K562 treated with DMSO at 1 percent for 24 hours (cell line): Measurements from ENCODE around the gene BANF1. TPM values are rescaled to one million over a fixed set of nuclear protein-coding genes. Genes with fewer than 3 reads are reported as not detected.

Source experiments
- total RNA-seq: library from RNA; unstranded; fragments of 300-600 nt; gene quantifications from 2 replicates; pipeline ENCODE4 v1.2.3, GENCODE V29; 2022; ENCODE audit warnings: low read depth; ENCODE audit not compliant: insufficient read depth

The BANF1 gene
- total RNA-seq = 187 and 191 TPM in 2 replicates

DNA sequence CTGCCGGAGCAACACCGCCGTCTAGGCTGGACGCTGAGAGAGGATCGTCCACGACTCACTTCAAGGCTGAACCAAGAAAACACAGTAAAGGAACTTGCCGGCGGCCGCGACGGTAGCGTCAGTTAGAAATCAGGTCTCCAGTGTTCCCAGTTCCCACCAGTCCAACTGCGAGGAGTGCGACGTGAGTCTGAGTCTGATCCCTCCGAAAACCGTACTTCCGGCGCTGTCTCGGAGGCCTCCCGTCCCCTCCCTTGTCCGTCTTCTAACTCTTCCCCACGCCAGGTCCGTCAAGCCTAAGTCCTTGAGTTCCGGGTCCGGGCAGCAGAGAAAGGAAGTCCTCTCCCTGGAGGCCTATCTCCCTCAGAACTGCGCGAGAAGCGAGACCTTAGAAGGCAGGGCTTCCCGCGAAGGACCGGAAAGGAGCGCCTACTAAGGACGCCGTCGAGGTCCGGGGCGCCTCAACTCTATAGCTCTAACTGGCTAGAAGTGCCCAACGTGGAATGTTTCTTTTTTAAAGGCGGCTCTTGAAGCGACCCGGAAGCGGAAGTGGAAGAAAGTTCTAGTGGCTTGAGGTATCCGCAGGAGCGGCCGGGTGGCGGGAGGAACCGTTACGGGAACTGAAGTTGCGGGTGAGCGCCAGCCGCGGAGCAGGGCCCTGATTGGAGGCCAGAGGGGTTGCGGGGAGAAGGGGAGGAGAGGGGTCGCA is at the start of gene BANF1, which contains the start of gene EIF1AD:
Gene BANF1, plus strand, starts transcription at position 562 of the 706 bp plus-strand sequence. CDS start 748 bp downstream, outside the sequence.
Gene EIF1AD, minus strand, starts transcription at position 216 of the 706 bp plus-strand sequence. CDS start 1,768 bp downstream, outside the sequence.

DNA sequence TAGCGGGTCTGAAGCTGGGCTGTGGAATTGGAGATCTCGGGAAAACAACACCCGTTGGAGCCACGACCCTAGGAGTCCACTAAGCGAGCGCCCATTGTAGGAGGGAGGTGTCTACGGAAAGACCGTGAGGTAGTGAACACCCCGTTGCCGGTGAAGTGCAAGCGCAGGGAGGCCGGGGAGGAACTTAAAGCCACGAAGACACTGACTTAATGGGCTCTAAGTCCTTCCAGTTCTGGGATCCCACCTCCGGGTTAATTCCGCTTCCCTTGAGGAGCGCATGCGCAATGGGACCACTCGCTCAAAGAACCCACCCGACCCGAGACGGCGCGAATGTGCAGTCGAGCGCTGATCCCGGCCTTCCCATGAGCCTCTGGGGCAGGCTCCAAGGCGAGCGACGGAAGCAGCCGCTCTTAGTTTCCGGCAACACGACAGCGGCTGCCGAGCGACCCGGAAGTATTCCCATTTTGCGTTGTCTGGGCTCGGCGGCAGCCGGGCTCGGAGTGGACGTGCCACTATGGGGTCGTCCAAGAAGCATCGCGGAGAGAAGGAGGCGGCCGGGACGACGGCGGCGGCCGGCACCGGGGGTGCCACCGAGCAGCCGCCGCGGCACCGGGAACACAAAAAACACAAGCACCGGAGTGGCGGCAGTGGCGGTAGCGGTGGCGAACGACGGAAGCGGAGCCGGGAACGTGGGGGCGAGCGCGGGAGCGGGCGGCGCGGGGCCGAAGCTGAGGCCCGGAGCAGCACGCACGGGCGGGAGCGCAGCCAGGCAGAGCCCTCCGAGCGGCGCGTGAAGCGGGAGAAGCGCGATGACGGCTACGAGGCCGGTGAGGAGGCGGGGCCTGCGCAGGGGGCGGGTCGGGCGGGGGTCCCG is 40.8 kb upstream of the BANF1 start, which contains the start of gene SART1:
Gene SART1, plus strand, starts transcription at position 468 of the 874 bp plus-strand sequence. Its CDS starts 47 bp downstream, at position 515.

DNA sequence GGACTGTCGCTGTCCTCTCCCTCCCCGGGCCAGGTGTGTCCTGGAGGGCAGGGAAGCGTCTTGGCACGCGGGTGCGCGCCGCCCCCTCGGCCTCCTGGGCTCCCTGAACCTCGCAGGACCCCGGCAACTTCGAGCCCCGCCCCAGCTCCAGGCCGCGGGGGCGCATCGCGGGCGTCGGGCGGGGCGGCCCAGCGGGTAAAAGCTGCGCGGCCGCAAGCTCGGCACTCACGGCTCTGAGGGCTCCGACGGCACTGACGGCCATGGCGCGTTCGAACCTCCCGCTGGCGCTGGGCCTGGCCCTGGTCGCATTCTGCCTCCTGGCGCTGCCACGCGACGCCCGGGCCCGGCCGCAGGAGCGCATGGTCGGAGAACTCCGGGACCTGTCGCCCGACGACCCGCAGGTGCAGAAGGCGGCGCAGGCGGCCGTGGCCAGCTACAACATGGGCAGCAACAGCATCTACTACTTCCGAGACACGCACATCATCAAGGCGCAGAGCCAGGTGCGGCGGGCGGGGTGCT is 9.5 kb downstream of the BANF1 start, which contains the start of gene CST6:
Gene CST6, plus strand, starts transcription at position 224 of the 519 bp plus-strand sequence. Its CDS starts 37 bp downstream, at position 261.

GRCh38 chr11:66026017-66026529 is 23.8 kb downstream of the BANF1 start, which contains the start of gene CATSPER1:
Gene CATSPER1 (minus strand): TSS chr11:66026479. CDS start chr11:66026379, 100 bp downstream.

GRCh38 chr11:66048547-66049323 is 46.4 kb downstream of the BANF1 start, which contains the start of gene GAL3ST3:
Gene GAL3ST3 (minus strand): TSS chr11:66049161. CDS start chr11:66045415, 3,746 bp downstream.

GRCh38 chr11:66051766-66052663 is 49.7 kb downstream of the BANF1 start, which contains the start of gene SF3B2:
Gene SF3B2 (plus strand): TSS chr11:66052364. CDS start chr11:66052385, 21 bp downstream.

Other genes starting within 250 kb of the BANF1 start
- gene AP5B1, start 221.5 kb upstream of the BANF1 start, total RNA-seq = 43.7 and 44.6 TPM in 2 replicates
- gene OVOL1, start 215.4 kb upstream of the BANF1 start, total RNA-seq = not detected in 2 replicates
- gene SNX32, start 168.5 kb upstream of the BANF1 start, total RNA-seq = not detected in 2 replicates
- 749 and 768 TPM in 2 replicates for gene CFL1, start 144.3 kb upstream of the BANF1 start, total RNA-seq
- gene MUS81, start 142.1 kb upstream of the BANF1 start, total RNA-seq = 72.4 and 88.2 TPM in 2 replicates
- 0.50 and 1.1 TPM in 2 replicates for gene EFEMP2, start 129.7 kb upstream of the BANF1 start, total RNA-seq
- gene CTSW, start 122.7 kb upstream of the BANF1 start, total RNA-seq = not detected in 2 replicates
- gene FIBP, start 114.0 kb upstream of the BANF1 start, total RNA-seq = 68.1 and 94.2 TPM in 2 replicates
- gene CCDC85B, start 111.8 kb upstream of the BANF1 start, total RNA-seq = 76.5 and 77.6 TPM in 2 replicates
- 5.8 and 9.9 TPM in 2 replicates for gene FOSL1, start 102.1 kb upstream of the BANF1 start, total RNA-seq
- 62.0 and 63.2 TPM in 2 replicates for gene C11orf68, start 83.4 kb upstream of the BANF1 start, total RNA-seq
- 163 and 177 TPM in 2 replicates for gene DRAP1, start 83.1 kb upstream of the BANF1 start, total RNA-seq
- gene TSGA10IP, start 57.0 kb upstream of the BANF1 start, total RNA-seq = not detected in 2 replicates
- 78.9 and 80.3 TPM in 2 replicates for gene SART1, start 40.8 kb upstream of the BANF1 start, total RNA-seq
- 37.4 and 39.1 TPM in 2 replicates for gene EIF1AD, start 346 bp upstream of the BANF1 start, total RNA-seq
- gene CST6, start 9.5 kb downstream of the BANF1 start, total RNA-seq = not detected in 2 replicates
- 0.23 and 0.30 TPM in 2 replicates for gene CATSPER1, start 24.0 kb downstream of the BANF1 start, total RNA-seq
- gene GAL3ST3, start 46.7 kb downstream of the BANF1 start, total RNA-seq = not detected in 2 replicates
- gene SF3B2, start 49.9 kb downstream of the BANF1 start, total RNA-seq = 271 and 300 TPM in 2 replicates
- gene PACS1, start 67.8 kb downstream of the BANF1 start, total RNA-seq = 35.1 and 39.1 TPM in 2 replicates